ENCODE data around the gene HUS1B. TPM values are rescaled to one million over a fixed set of nuclear protein-coding genes. Genes with fewer than 3 reads are reported as not detected.

Gene HUS1B
- total RNA-seq, 1 donor from 2014 or later: 0.98 TPM

DNA sequence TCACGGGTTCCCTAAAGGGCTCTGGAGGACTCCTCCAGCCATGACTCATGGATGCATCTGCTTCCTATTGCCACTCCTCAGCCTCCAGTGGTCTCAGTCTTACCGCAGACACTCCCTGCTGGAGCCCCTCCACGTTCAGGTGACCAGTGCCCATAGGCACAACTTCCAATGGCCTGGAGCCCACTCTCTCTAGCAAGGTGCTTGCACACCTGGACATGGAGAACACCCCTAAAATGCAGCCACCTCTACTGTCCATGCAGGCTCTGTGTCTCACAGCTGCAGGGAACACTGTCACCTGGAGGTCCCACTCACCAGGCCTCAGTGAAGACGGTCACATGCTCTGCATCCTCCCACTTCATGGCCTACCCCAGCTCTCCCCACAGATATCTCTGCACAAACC is 36.0 kb downstream of the HUS1B start:
- H3K27me3 ChIP-seq: no peaks in the 10 kb centered on the region
- H3K27ac ChIP-seq: no peak overlapping the region
- no peak for TF ChIP-seq POLR2A (IDR thresholded peaks at IDR 0.05)
- TF ChIP-seq CTCF (IDR thresholded peaks at IDR 0.05): no peak
- TF ChIP-seq POLR2AphosphoS5 (IDR thresholded peaks at IDR 0.05; ENCODE audit: insufficient read depth in 1 of 2, low read depth in 1 of 2): no peak
- no peak overlapping the region for H3K4me3 ChIP-seq
- H3K9me3 ChIP-seq: no peaks in the 10 kb centered on the region
- no peaks in the 10 kb centered on the region for H3K4me1 ChIP-seq
- intact Hi-C loops (cut with DNase I): no loop called here
- no peak for DNase-seq (ENCODE audit: extremely low spot score in 2 of 2)
- peaks cover 0 to 14% of the 10 kb centered on the region in 2 donors for H3K36me3 ChIP-seq

GRCh38 chr6:620166-620565 is 36.7 kb downstream of the HUS1B start:
- Histone ChIP-seq H3K27ac (no peak overlapping the region), H3K27me3 (no peaks in the 10 kb centered on the region), H3K4me3 (no peak overlapping the region), H3K9me3 (no peaks in the 10 kb centered on the region), H3K4me1 (no peaks in the 10 kb centered on the region), H3K36me3 (peaks cover 0 to 16% of the 10 kb centered on the region in 2 donors)
- intact Hi-C loops (cut with DNase I): no loop called here
- DNase-seq (ENCODE audit: extremely low spot score in 2 of 2): no peak
- no peak for TF ChIP-seq POLR2AphosphoS5 (IDR thresholded peaks at IDR 0.05; ENCODE audit: insufficient read depth in 1 of 2, low read depth in 1 of 2)
- TF ChIP-seq POLR2A (IDR thresholded peaks at IDR 0.05): no peak
- TF ChIP-seq CTCF (IDR thresholded peaks at IDR 0.05): no peak

- no peaks in the 10 kb centered on the region for H3K27me3 ChIP-seq
- no peak overlapping the region for H3K27ac ChIP-seq
- H3K36me3 ChIP-seq: peaks cover 0 to 19% of the 10 kb centered on the region in 2 donors
- TF ChIP-seq POLR2AphosphoS5 (IDR thresholded peaks at IDR 0.05; ENCODE audit: insufficient read depth in 1 of 2, low read depth in 1 of 2) (no peak), CTCF (IDR thresholded peaks at IDR 0.05) (no peak), POLR2A (IDR thresholded peaks at IDR 0.05) (no peak)
- H3K4me1 ChIP-seq: no peaks in the 10 kb centered on the region
- no peak for DNase-seq (ENCODE audit: extremely low spot score in 2 of 2)
- intact Hi-C loops (cut with DNase I): no loop called here
- H3K4me3 ChIP-seq: no peak overlapping the region
- no peaks in the 10 kb centered on the region for H3K9me3 ChIP-seq
Observed at GRCh38 chr6:617456-618100, 39.3 kb downstream of the HUS1B start.

- TF ChIP-seq POLR2AphosphoS5 (IDR thresholded peaks at IDR 0.05; ENCODE audit: insufficient read depth in 1 of 2, low read depth in 1 of 2) (no peak), POLR2A (IDR thresholded peaks at IDR 0.05) (no peak), CTCF (IDR thresholded peaks at IDR 0.05) (no peak)
- intact Hi-C loops (cut with DNase I): no loop called here
Observed at GRCh38 chr6:613981-614380, 42.9 kb downstream of the HUS1B start.

GRCh38 chr6:611928-612327 is 45.0 kb downstream of the HUS1B start:
- Histone ChIP-seq H3K4me3 (no peak overlapping the region), H3K36me3 (peaks cover 0 to 6% of the 10 kb centered on the region in 2 donors), H3K9me3 (no peaks in the 10 kb centered on the region), H3K27ac (no peak overlapping the region), H3K27me3 (no peaks in the 10 kb centered on the region), H3K4me1 (no peaks in the 10 kb centered on the region)
- no peak for DNase-seq (ENCODE audit: extremely low spot score in 2 of 2)
- TF ChIP-seq POLR2A (IDR thresholded peaks at IDR 0.05) (no peak), CTCF (IDR thresholded peaks at IDR 0.05) (no peak), POLR2AphosphoS5 (IDR thresholded peaks at IDR 0.05; ENCODE audit: insufficient read depth in 1 of 2, low read depth in 1 of 2) (no peak)
- intact Hi-C loops (cut with DNase I): no loop called here

More at GRCh38 chr6:613981-614380, 42.9 kb downstream of the HUS1B start:
- H3K27ac ChIP-seq: no peak overlapping the region
- H3K27me3 ChIP-seq: no peaks in the 10 kb centered on the region
- no peaks in the 10 kb centered on the region for H3K4me1 ChIP-seq
- H3K4me3 ChIP-seq: no peak overlapping the region
- no peaks in the 10 kb centered on the region for H3K9me3 ChIP-seq
- peaks cover 0 to 5% of the 10 kb centered on the region in 2 donors for H3K36me3 ChIP-seq
- DNase-seq (ENCODE audit: extremely low spot score in 2 of 2): no peak

Data from vagina (tissue), 2 donors.